Liver (tissue), 9 donors: ENCODE data around the gene CCDC61. TPM values are rescaled to one million over a fixed set of nuclear protein-coding genes. Genes with fewer than 3 reads are reported as not detected.

ENCODE experiments used
- DNase-seq: peaks from one replicate; pipeline ENCODE4 v3.0.0-alpha.2; 2017; ENCODE audit warnings: low spot score
- H3K27ac ChIP-seq, 2 donors: one replicate each; pipeline ENCODE4 v1.7.0; 2013; ENCODE audit warnings: inconsistent platforms in 2 of 2, low read length in 2 of 2, control low read depth in 1 of 2, low read depth in 1 of 2, mild to moderate bottlenecking in 1 of 2
- H3K27me3 ChIP-seq, 4 donors: one replicate each; pipeline versions ENCODE4 v1.6.1 to v1.7.0; 2013; ENCODE audit warnings: low read length in 3 of 4, inconsistent platforms in 1 of 4, mild to moderate bottlenecking in 1 of 4, moderate library complexity in 1 of 4; ENCODE audit not compliant: control insufficient read depth in 4 of 4, insufficient read depth in 4 of 4
- H3K36me3 ChIP-seq, 4 donors: one replicate each; pipeline versions ENCODE4 v1.6.1 to v1.7.0; 2013; ENCODE audit warnings: low read length in 3 of 4, mild to moderate bottlenecking in 3 of 4, low read depth in 1 of 4, moderate library complexity in 1 of 4; ENCODE audit not compliant: control insufficient read depth in 4 of 4, insufficient read depth in 3 of 4
- H3K4me1 ChIP-seq, 4 donors: one replicate each; pipeline versions ENCODE4 v1.6.1 to v1.7.0; 2013; ENCODE audit warnings: low read length in 3 of 4, mild to moderate bottlenecking in 3 of 4, moderate library complexity in 1 of 4; ENCODE audit not compliant: control insufficient read depth in 4 of 4, insufficient read depth in 4 of 4
- H3K4me3 ChIP-seq, 3 donors: one replicate each; pipeline versions ENCODE4 v1.6.1 to v1.7.0; 2013; ENCODE audit warnings: low read length in 3 of 3, control low read depth in 1 of 3, low read depth in 1 of 3, mild to moderate bottlenecking in 1 of 3
- H3K9ac ChIP-seq, 2 donors: one replicate each; pipeline ENCODE4 v1.7.0; 2013; ENCODE audit warnings: low read length in 2 of 2, mild to moderate bottlenecking in 2 of 2, moderate library complexity in 2 of 2, control low read depth in 1 of 2, low read depth in 1 of 2
- H3K9me3 ChIP-seq, 4 donors: one replicate each; pipeline versions ENCODE4 v1.6.1 to v1.7.0; 2013; ENCODE audit warnings: low read length in 3 of 4; ENCODE audit not compliant: control insufficient read depth in 4 of 4
- CTCF ChIP-seq: fragments of 150-350 bp; IDR thresholded peaks from 2 replicates; pipeline ENCODE4 v1.5.1; 2017; ENCODE audit warnings: improper control_type of control experiment, low read depth, low read length; ENCODE audit not compliant: missing input control
- EGR1 ChIP-seq, 2 donors: IDR thresholded peaks; 2 replicates each; pipeline ENCODE4 v1.6.1; 2016 to 2018; ENCODE audit warnings: antibody characterized with exemption in 2 of 2, low read depth in 2 of 2
- FOXA1 ChIP-seq: IDR thresholded peaks from 2 replicates; pipeline ENCODE4 v1.6.1; 2016; ENCODE audit warnings: antibody characterized with exemption
- FOXA2 ChIP-seq: IDR thresholded peaks from 2 replicates; pipeline ENCODE4 v1.6.1; 2016; ENCODE audit warnings: antibody characterized with exemption
- GABPA ChIP-seq, 2 donors: IDR thresholded peaks in 1 of 2; conservative IDR thresholded peaks in 1 of 2; 2 replicates each; pipeline ENCODE4 v1.6.1; 2016; ENCODE audit warnings: antibody characterized with exemption in 2 of 2, mild to moderate bottlenecking in 1 of 2, moderate library complexity in 1 of 2
- HNF4A ChIP-seq, 2 donors: conservative IDR thresholded peaks; 2 replicates each; pipeline ENCODE4 v1.6.1; 2016; ENCODE audit warnings: antibody characterized with exemption in 2 of 2, mild to moderate bottlenecking in 2 of 2
- HNF4G ChIP-seq: IDR thresholded peaks from 2 replicates; pipeline ENCODE4 v1.6.1; 2016; ENCODE audit warnings: antibody characterized with exemption
- JUND ChIP-seq, 2 donors: IDR thresholded peaks; 2 replicates each; pipeline ENCODE4 v1.6.1; 2016; ENCODE audit warnings: antibody characterized with exemption in 2 of 2
- MAX ChIP-seq: IDR thresholded peaks from 2 replicates; pipeline ENCODE4 v1.6.1; 2016; ENCODE audit warnings: antibody characterized with exemption
- RAD21 ChIP-seq, 2 donors: IDR thresholded peaks; 2 replicates each; pipeline ENCODE4 v1.6.1; 2016; ENCODE audit warnings: antibody characterized with exemption in 2 of 2, mild to moderate bottlenecking in 2 of 2
- REST ChIP-seq: IDR thresholded peaks from 2 replicates; pipeline ENCODE4 v1.6.1; 2016; ENCODE audit warnings: antibody characterized with exemption, mild to moderate bottlenecking
- RXRA ChIP-seq, 2 donors: IDR thresholded peaks; 2 replicates each; pipeline ENCODE4 v1.6.1; 2017 to 2018; ENCODE audit warnings: antibody characterized with exemption in 2 of 2, mild to moderate bottlenecking in 1 of 2
- SP1 ChIP-seq: IDR thresholded peaks from 2 replicates; pipeline ENCODE4 v1.6.1; 2018; ENCODE audit warnings: antibody characterized with exemption, mild to moderate bottlenecking
- TAF1 ChIP-seq: conservative IDR thresholded peaks from 2 replicates; pipeline ENCODE4 v1.6.1; 2016; ENCODE audit warnings: antibody characterized with exemption, mild to moderate bottlenecking
- YY1 ChIP-seq: IDR thresholded peaks from 2 replicates; pipeline ENCODE4 v1.6.1; 2016; ENCODE audit warnings: antibody characterized with exemption, mild to moderate bottlenecking
- ZBTB33 ChIP-seq: IDR thresholded peaks from 2 replicates; pipeline ENCODE4 v1.6.1; 2016; ENCODE audit warnings: antibody characterized with exemption
- WGBS: extraction: QIAGEN DNeasy Blood & Tissue Kit; methylation state at CpG from one replicate; pipeline ENCODE4 v1.1.7; 2013; 5-methylcytosine and 5-hydroxymethylcytosine counted together
- polyA plus RNA-seq, 2 donors: library from polyadenylated mRNA; stranded (reverse) in 1 of 2; unstranded in 1 of 2; fragments of 200-250 nt in 1 of 2; fragments of >200 nt in 1 of 2; fragmentation: Nextera tagmentation in 1 of 2; extraction: Ambion mirVana in 1 of 2; gene quantifications; one replicate each; pipeline versions ENCODE4 v1.2.1 to v1.2.3, GENCODE V29; 2013 to 2015
- total RNA-seq, 2 donors: library from RNA; depleted of rRNA; stranded (reverse); fragments of >200 nt; gene quantifications; one replicate each; pipeline ENCODE4 v1.2.3, GENCODE V29; 2014
- TF ChIP-seq, protein P1 (sequence below): IDR thresholded peaks from 2 replicates; pipeline ENCODE4 v1.6.1; 2016; ENCODE audit warnings: antibody characterized with exemption
- donor health status: healthy.
- donor health status: healthy.
- donor health status: healthy.
- donor health status: healthy.
- donor health status: healthy.

CCDC61 gene
- total and polyA plus RNA-seq, 4 donors: 1.7 to 6.3 (median 2.9) TPM

DNA sequence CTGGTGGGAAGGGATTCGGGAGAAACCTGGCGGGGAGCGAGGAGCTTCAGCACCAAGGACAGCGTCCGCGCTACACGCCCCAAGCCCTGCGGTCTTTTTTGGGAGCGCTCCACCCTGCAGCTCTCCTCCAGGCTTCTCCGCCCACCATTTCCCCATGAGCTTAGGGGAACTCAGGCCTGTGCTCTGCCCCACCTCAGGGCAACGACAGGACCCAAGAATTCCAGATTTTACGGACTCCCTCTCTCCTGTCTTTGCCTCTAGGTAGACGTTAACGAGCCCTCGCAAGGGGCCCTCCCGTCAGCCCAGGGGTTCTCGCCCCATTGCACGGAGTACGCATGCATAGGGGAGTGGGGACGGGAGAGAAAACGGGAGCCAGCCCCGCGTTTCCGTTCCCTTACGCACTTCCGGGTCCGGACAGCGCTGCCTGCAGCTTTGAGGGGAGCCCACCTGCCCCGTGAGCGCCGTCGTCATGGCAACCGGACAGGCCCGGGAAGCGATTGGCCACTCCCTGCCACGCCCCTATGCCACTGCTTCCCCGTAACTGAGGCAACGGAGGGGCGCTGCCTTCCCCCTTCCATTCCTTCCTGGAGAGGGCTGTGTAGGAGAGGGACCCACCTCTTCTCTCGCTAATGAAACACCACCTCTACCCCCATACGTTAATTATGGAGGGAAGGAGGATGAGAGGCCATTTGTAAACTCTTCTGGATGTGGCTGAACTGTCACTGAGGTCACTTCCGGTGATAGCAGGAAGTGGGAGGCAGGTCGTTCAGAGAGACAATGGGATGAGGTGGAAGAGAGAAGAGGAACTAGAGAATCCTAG lies 42.4 kb upstream of the CCDC61 start:
- no peaks in the 10 kb centered on the region for H3K36me3 ChIP-seq
- peaks cover 0 to 7% (median 3%) of the 10 kb centered on the region in 4 donors for H3K9me3 ChIP-seq
- peak; percentile 49 for DNase-seq
- H3K27ac ChIP-seq: no peak overlapping the region
- H3K4me1 ChIP-seq: peaks cover 0 to 7% (median 3%) of the 10 kb centered on the region in 4 donors
- no peak overlapping the region for H3K9ac ChIP-seq
- TF ChIP-seq CTCF (no peak), SP1 (no peak), ZBTB33 (no peak), GABPA (IDR thresholded peaks at IDR 0.05 in 1 of 2, conservative IDR thresholded peaks at IDR 0.05 in 1 of 2) (peak; percentile 56 to 69), TAF1 (no peak), YY1 (no peak), EGR1 (IDR thresholded peaks at IDR 0.05; ENCODE audit: low read depth in 2 of 2) (no peak), REST (peak; percentile 100), FOXA2 (no peak), MAX (no peak), JUND (IDR thresholded peaks at IDR 0.05) (no peak)
- TF ChIP-seq, protein P1, sequence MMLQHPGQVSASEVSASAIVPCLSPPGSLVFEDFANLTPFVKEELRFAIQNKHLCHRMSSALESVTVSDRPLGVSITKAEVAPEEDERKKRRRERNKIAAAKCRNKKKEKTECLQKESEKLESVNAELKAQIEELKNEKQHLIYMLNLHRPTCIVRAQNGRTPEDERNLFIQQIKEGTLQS: no peak
- peaks cover 0 to 4% (median 0%) of the 10 kb centered on the region in 4 donors for H3K27me3 ChIP-seq
- peak overlapping the region in 1 of 3 donors; percentile 5 for H3K4me3 ChIP-seq
- 14% methylated on average over 43 of the region's 43 CpGs for WGBS

DNA sequence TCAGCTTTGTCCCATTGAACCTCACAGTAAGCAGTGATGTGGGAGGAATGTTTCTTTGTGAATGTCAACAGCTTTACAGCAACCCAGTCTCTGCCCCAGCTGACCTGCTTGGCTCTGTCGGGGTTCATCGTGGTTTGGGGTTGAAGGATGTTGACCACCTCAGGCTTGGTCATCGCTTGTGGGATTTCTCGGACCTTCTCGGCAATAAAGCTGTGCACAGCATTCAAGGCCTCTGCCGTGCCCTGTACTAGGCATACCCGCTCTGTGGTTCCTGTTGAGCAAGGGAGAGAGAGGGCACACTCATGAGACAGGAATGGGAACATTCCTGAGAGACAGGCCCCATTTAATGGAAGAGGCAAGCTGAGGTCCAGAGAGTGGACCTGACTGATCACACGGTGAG lies 41.6 kb upstream of the CCDC61 start:
- 95% methylated on average over 8 of the region's 8 CpGs for WGBS
- no peak overlapping the region for H3K4me3 ChIP-seq
- H3K4me1 ChIP-seq: peaks cover 0 to 7% (median 3%) of the 10 kb centered on the region in 4 donors
- H3K27ac ChIP-seq: no peak overlapping the region
- H3K9me3 ChIP-seq: peaks cover 0 to 7% (median 3%) of the 10 kb centered on the region in 4 donors
- H3K9ac ChIP-seq: no peak overlapping the region
- peaks cover 0 to 4% (median 0%) of the 10 kb centered on the region in 4 donors for H3K27me3 ChIP-seq
- no peak for DNase-seq
- no peaks in the 10 kb centered on the region for H3K36me3 ChIP-seq
- TF ChIP-seq REST (no peak), FOXA1 (no peak), CTCF (no peak), HNF4A (conservative IDR thresholded peaks at IDR 0.05) (no peak), HNF4G (no peak), EGR1 (IDR thresholded peaks at IDR 0.05; ENCODE audit: low read depth in 2 of 2) (no peak), RXRA (IDR thresholded peaks at IDR 0.05) (no peak), RAD21 (IDR thresholded peaks at IDR 0.05) (no peak), YY1 (no peak)
